Right renal pelvis (tissue), 4 donors: ENCODE data around the gene SRGAP3. TPM values are rescaled to one million over a fixed set of nuclear protein-coding genes. Genes with fewer than 3 reads are reported as not detected.

Experiments
- DNase-seq, 4 donors: peaks; one replicate each; pipeline ENCODE4 v3.0.0-alpha.2; 2013; ENCODE audit warnings: low read depth in 4 of 4, low spot score in 3 of 4, missing footprints in 1 of 4
- polyA plus RNA-seq, 4 donors: library from polyadenylated mRNA; unstranded; fragments of 120-200 nt; gene quantifications; one replicate each; pipeline ENCODE4 v1.2.1, GENCODE V29; 2013; ENCODE audit not compliant: insufficient read length in 4 of 4

SRGAP3 gene
- polyA plus RNA-seq, 4 donors = 15.0 to 17.0 (median 15.9) TPM

- DNase-seq = no peak
Observed at GRCh38 chr3:9180764-9181117, 68.7 kb downstream of the SRGAP3 start.

- no peak for DNase-seq
Observed at GRCh38 chr3:9179826-9180763, 69.4 kb downstream of the SRGAP3 start.

DNA sequence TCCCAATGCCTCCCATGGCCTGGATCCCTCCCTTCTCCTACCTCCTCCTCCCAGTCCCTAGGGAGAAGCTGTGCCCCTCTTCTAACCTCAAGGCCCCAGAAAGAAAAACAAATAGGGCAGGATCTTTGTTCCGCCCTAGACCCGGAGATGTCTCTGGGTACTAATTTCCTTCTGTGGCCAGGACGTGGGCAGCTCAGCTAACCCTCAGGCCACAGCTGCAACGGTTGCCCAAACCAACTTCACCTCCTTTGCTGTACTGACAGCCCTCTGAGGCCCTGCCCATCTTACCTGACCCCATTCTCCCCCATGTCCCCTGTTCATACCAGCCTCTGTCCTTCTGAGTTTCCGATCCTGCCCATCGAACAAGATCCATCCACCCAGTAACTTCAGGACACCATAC is 70.7 kb downstream of the SRGAP3 start:
- DNase-seq = no peak

GRCh38 chr3:9175421-9175820 is 74.0 kb downstream of the SRGAP3 start:
- DNase-seq = no peak

DNA sequence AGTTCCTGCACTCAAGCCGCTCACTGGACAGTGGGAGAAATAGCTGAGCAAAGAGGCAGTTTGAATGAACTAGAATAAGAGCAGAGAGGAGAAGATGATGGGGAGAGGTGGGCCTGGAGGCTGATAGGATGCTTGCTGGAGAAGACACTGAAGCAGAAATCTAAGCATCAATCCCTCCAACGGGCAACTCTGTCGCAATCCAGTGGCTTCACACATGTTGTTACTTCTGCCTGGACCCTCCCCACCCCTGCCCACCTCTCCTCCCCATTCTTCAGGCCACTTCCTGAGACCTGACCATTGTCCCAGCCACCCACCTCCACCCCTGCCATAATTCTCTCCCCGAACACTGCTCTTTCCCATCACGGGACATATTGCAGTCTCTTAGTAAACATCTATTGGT is 76.0 kb downstream of the SRGAP3 start:
- DNase-seq = no peak

GRCh38 chr3:9172851-9173321 is 76.6 kb downstream of the SRGAP3 start:
- DNase-seq = no peak

DNA sequence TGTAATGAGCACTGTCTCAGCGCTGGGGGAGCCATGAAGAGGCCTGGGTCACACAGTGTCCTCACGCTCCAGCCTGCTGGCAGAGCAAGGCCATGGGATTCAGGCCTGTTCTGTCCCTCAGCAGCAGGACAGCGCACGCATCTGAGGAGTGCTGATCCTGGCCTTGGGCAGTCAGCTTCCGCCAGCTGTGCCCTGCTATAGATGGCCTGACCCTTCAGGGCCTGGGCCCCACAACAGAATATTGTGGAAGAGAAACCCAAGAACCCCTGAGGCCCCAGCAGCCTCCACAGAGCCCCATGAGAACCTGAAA is 78.6 kb downstream of the SRGAP3 start:
- DNase-seq = no peak

DNA sequence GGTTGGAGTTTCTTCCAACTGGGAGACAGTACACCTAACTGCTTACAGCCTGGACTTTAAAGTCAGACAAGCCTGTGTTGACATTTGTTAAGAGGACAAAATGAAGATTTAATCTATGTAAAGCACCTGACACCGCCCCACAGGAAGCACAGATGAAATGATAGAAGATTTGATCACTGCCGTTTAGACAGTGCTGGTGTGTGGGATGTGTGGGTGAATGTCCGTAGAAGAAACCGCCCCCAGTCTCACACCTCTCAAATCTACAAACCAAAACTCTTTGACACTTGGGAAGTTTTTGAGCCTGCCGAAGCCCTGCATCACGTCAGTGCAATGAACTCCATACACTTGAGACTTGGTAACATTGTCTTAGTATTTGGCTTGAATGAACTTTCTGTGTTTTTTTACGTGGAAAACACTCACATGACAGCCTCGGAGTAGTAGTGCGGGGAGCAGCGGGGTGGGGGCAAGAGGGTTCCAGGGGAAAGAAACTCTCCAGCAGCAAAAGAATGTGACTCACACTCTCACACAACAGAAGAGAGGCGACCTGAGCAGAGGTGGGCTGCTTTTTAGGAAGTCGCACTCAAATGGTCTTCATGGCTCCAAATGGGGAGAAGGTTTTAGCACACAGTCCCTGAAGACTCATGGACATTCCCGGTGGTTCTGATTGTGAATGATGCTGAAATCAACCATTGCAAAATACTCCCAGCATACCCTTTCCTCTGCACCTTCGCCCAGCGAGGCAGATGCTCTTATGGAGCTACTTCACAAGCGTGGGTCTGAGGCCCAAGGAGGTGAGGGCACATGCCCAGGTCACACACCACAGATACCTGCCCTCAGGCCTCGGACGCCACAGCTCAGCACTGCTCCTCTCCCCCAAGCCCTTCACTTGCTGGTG is 79.2 kb downstream of the SRGAP3 start:
- no peak for DNase-seq

DNA sequence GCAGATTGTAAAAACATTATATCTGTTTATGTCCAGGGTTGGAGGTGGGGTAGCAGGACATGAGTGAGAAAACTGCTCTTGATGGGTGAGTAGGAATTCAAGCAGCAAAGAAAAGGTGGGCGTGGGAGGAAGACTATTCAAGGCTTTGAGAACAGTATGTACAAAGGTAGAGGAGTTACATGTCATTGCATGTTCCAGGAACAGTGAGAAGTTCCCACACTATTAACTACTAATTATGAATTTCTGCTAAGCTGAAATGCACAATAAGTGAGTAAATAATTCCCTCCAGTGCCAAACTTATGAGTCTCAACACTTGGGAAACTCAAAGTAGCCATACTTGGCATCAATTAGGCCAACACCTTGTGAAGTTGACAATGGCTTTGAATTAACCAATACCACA is 80.1 kb downstream of the SRGAP3 start:
- no peak for DNase-seq

- no peak for DNase-seq
Observed at GRCh38 chr3:9168241-9168741, 81.2 kb downstream of the SRGAP3 start.

DNA sequence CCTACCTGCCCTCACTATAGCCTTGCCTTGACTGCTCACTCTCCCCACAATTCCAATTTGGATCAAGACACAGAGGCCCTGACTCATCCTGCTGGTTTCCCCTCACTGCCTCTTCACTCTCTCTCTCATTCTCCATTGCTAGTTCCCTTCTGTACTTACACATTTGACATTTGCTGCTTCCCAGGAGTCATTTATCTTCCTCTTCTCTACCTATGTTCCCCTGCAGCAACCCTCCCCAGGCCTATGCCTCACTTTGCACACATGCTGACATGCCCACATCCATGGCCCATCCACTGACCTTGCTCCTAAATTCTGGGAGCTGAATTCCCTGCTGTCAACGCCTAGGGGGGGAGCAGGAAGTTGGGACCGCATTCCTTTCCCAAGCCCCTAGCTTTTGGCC is 82.2 kb downstream of the SRGAP3 start:
- no peak for DNase-seq

GRCh38 chr3:9165421-9165820 is 84.0 kb downstream of the SRGAP3 start:
- no peak for DNase-seq

- DNase-seq = no peak
Observed at GRCh38 chr3:9163289-9163688, 86.2 kb downstream of the SRGAP3 start.

DNA sequence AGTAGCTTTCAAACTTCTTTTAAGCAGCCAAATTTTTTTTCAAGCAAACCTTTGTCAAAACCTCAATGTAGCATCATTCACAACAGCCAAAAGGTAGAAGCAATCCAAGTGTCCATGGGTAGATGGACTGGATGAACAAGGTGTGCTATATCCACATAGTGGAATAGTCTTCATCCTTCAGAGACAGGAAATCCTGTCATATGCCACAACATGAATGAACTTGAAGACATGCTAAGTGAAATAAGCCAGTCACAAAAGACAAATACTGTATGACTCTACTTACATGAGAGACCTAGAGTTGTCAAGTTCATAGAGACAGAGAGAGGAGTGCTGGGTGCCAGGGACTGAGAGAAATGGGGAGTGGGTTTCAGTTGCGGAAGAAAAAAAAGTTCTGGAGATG is 87.6 kb downstream of the SRGAP3 start:
- DNase-seq = no peak

DNA sequence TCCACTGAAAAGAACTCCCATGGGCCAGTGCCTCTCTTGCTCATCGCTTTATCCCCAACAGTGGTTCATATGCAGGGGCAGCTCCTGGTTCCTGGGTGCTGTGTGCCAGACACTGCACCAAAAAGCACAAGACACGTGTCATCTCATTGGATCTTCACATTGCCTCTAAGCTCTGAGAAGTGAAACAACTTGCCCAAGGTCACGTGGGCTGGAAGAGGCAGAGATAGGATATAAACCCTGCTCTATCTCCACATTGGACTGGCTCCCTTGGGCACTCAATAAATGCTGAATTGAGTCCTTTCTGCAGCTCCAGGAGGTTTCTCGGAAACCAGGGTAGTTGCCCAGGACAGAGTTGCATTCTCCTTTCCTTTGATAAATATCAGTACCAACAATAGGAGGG is 88.1 kb downstream of the SRGAP3 start:
- no peak for DNase-seq

DNA sequence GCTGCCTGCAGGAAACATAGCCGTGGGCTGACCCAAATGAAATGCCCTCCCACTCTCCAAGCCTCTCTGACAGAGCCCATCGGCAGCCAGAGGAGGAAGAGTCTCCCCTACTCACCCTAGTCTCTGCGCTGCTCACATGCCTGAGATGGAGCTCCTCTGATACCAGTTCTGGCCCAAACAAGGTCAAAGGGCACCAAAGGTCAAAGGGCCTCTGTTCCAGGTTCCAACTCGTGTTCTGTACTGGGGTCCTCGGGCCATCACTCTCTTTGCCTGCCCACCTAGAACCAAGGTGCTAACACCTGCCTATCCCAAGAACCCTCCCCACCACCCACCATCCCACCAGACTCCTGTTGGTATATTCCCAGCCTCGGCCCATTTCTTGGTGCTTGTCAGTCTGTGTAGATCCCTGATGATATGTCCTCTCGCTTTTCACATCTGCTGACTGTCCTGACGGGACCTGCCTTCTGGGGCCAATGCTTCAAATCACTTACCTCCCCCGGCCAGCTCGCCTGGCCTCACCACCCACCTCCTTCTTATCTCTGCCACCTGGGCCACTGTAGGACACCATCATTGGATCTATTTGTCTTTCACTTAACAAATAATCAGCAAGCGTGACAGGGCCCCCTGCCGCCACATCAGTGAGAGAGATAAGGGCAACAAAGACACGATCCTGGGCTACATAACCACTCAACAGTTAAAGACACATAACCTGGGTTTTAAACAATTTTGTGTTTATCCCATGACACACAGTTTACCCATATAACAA is 90.4 kb downstream of the SRGAP3 start:
- no peak for DNase-seq

DNA sequence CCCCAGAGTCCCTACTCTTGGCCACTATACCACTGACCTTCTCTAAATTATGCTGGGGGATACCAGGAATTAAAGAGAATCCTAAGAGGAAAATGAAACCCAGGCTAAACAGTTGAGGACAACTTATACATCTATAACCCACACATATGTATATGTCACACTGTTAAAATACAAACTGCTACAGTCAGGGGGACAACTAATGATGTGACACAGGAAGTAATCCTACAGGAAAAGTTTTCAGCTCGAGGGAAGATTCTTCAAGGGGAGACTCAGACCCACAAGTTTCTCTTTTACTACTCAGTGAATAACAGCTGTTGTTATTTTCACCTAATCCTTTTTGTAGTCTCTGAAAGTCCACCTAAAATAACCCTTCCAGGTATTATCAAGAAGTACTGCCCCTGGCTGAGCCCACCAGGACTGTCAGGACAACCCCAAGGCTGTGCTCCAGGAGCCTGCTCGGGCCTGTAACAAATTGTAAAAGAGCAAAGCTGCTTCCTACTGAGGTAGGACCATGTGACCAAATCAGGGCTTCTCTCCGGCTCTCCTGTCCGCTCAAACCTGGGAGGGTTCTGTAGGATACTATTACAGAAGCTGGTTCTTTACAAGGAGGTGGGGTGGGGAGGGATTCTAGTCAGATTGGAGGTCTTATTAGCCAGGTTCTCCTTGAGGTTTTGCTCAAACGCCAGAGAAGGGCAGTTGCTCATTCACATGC is 91.6 kb downstream of the SRGAP3 start:
- DNase-seq = no peak

DNA sequence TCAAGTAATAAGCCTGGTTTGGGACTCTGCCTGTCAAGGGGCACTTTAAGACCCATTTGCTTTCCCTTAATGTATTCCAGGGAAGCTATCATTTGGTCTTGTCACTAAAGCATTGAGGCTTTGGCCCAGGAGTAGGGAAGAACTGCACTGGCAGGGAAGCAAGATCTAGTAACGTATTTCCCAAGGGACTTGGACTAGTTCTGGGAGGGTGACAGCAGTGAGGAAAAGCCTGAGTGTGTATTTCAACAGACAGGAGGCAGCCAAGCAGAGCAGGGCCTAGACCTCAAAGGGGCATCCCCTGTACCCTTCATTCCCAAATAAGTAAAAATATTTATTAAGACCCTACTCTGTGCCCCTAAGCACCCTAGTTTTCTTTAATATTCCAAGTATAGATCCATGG is 92.8 kb downstream of the SRGAP3 start:
- DNase-seq = no peak

GRCh38 chr3:9155028-9155427 is 94.4 kb downstream of the SRGAP3 start:
- DNase-seq = no peak
